Body of pancreas (tissue), 4 donors: ENCODE measurements around the gene STEAP1B. TPM values are rescaled to one million over a fixed set of nuclear protein-coding genes. Genes with fewer than 3 reads are reported as not detected.
A peak's percentile ranks its signal among the peaks of the same experiment; 100 is the strongest.
"Not testable (repeated sequence)": the region's sequence is repeated elsewhere in the genome, so short reads cannot be mapped to it uniquely, and the experiment has no call there.

ENCODE experiments used
- ATAC-seq: fragments of 150-250 bp; one replicate; pipeline ENCODE4 v1.9.1; 2016
- DNase-seq, 4 donors: peaks; one replicate each; pipeline ENCODE4 v3.0.0-alpha.2; 2019
- H3K27ac ChIP-seq, 4 donors: fragments of 200-600 bp; sonication (generic); 1 replicate in 3 of 4; 2 replicates in 1 of 4; pipeline versions ENCODE4 v1.5.1 to v1.6.1; 2016 to 2019; ENCODE audit warnings: mild to moderate bottlenecking in 1 of 4, mixed read lengths in 1 of 4, moderate library complexity in 1 of 4
- H3K27me3 ChIP-seq, 2 donors: fragments of 200-600 bp; sonication (generic); one replicate each; pipeline ENCODE4 v1.6.0; 2016; ENCODE audit warnings: mild to moderate bottlenecking in 1 of 2
- H3K36me3 ChIP-seq, 2 donors: fragments of 200-600 bp; sonication (generic); replicated peaks in 1 of 2; 2 replicates each; pipeline ENCODE4 v1.5.1; 2016; ENCODE audit warnings: low read depth in 2 of 2; ENCODE audit not compliant: insufficient read depth in 1 of 2
- H3K4me1 ChIP-seq: fragments of 200-600 bp; sonication (generic); one replicate; pipeline ENCODE4 v1.6.0; 2016
- H3K4me3 ChIP-seq, 2 donors: fragments of 200-600 bp; sonication (generic); 1 replicate in 1 of 2; 2 replicates in 1 of 2; pipeline ENCODE4 v1.5.1; 2016 to 2019
- H3K9me3 ChIP-seq, 3 donors: fragments of 200-600 bp; sonication (generic); 1 replicate in 2 of 3; 2 replicates in 1 of 3; pipeline ENCODE4 v1.5.1; 2016
- CTCF ChIP-seq, 7 experiments: fragments of 450-650 bp in 4 of 7; fragments of 200-600 bp in 3 of 7; sonication (generic) in 3 of 7; IDR thresholded peaks; one replicate each; pipeline ENCODE4 v1.5.1; 2016 to 2019; ENCODE audit warnings: antibody characterized with exemption in 7 of 7
- POLR2A ChIP-seq, 3 donors: fragments of 450-650 bp; IDR thresholded peaks; one replicate each; pipeline ENCODE4 v1.6.1; 2016; ENCODE audit warnings: antibody characterized with exemption in 3 of 3, mild to moderate bottlenecking in 2 of 3
- WGBS, 2 donors: methylation state at CpG; one replicate each; pipeline ENCODE4 v1.1.5; 2017; 5-methylcytosine and 5-hydroxymethylcytosine counted together
- intact Hi-C: fragments of 100-400 bp; cut with DNase I; formaldehyde crosslinking; loops from one replicate; pipeline ENCODE4 v1.15.1; 2023
- total RNA-seq, 2 donors: library from RNA; depleted of rRNA; stranded (reverse); fragments of >200 nt; gene quantifications; one replicate each; pipeline ENCODE4 v1.1.0, GENCODE V29; 2016

STEAP1B gene
- total RNA-seq, 2 donors from 2014 or later, result 1.3 TPM; not detected in 1

- H3K9me3 ChIP-seq, intact Hi-C loops, ATAC-seq, H3K4me3 ChIP-seq, H3K36me3 ChIP-seq, H3K27ac ChIP-seq, H3K27me3 ChIP-seq, DNase-seq, H3K4me1 ChIP-seq: not testable (repeated sequence)
- TF ChIP-seq CTCF (IDR thresholded peaks at IDR 0.05), result peak in 6 of 7 experiments; percentile 26 to 61 (median 38)
- WGBS, 2 donors, result 9 to 15% methylated on average over 4 of the region's 4 CpGs
Observed at GRCh38 chr7:22501336-22501735, 1.3 kb upstream of the STEAP1B start.

GRCh38 chr7:22499044-22499443 lies 944 bp downstream of the STEAP1B start:
- no peaks in the 10 kb centered on the region for H3K36me3 ChIP-seq
- DNase-seq (no peak), ATAC-seq (no peak)
- intact Hi-C loops, result no loop called here
- no peak overlapping the region for H3K4me3 ChIP-seq
- 95 to 96% methylated on average over 5 of the region's 5 CpGs for WGBS, 2 donors
- no peak for TF ChIP-seq POLR2A (IDR thresholded peaks at IDR 0.05)
- no peak for TF ChIP-seq CTCF (IDR thresholded peaks at IDR 0.05)
- H3K4me1 ChIP-seq, result peaks cover 6% of the 10 kb centered on the region
- no peaks in the 10 kb centered on the region for H3K9me3 ChIP-seq
- no peaks in the 10 kb centered on the region for H3K27me3 ChIP-seq
- H3K27ac ChIP-seq, result no peak overlapping the region

GRCh38 chr7:22496912-22497311 lies 3.1 kb downstream of the STEAP1B start:
- H3K4me3 ChIP-seq, H3K4me1 ChIP-seq, H3K9me3 ChIP-seq, H3K27me3 ChIP-seq, DNase-seq, H3K36me3 ChIP-seq, H3K27ac ChIP-seq, intact Hi-C loops, ATAC-seq: not testable (repeated sequence)
- WGBS, 2 donors, result 41 to 73% methylated on average over 2 of the region's 2 CpGs

GRCh38 chr7:22496296-22496888 lies 3.6 kb downstream of the STEAP1B start:
- H3K27me3 ChIP-seq, H3K9me3 ChIP-seq, H3K4me1 ChIP-seq, DNase-seq, intact Hi-C loops, H3K27ac ChIP-seq, ATAC-seq, H3K36me3 ChIP-seq, H3K4me3 ChIP-seq: not testable (repeated sequence)
- WGBS, 2 donors, result 75% methylated on average over 6 of the region's 6 CpGs

- intact Hi-C loops, H3K4me3 ChIP-seq, H3K9me3 ChIP-seq, H3K27me3 ChIP-seq, ATAC-seq, H3K27ac ChIP-seq, H3K4me1 ChIP-seq, H3K36me3 ChIP-seq, DNase-seq: not testable (repeated sequence)
- 77 to 93% methylated on average over 4 of the region's 4 CpGs for WGBS, 2 donors
Observed at GRCh38 chr7:22493160-22493925, 6.6 kb downstream of the STEAP1B start.

GRCh38 chr7:22488643-22489462 lies 11.1 kb downstream of the STEAP1B start:
- Histone ChIP-seq H3K4me3 (no peak overlapping the region), H3K27ac (no peak overlapping the region), H3K9me3 (no peaks in the 10 kb centered on the region), H3K27me3 (no peaks in the 10 kb centered on the region), H3K4me1 (no peaks in the 10 kb centered on the region), H3K36me3 (no peaks in the 10 kb centered on the region)
- 16 to 19% methylated on average over 10 of the region's 10 CpGs for WGBS, 2 donors
- ATAC-seq, result peak; percentile 85
- peak; percentile 84 to 93 (median 88) for TF ChIP-seq CTCF (IDR thresholded peaks at IDR 0.05)
- TF ChIP-seq POLR2A (IDR thresholded peaks at IDR 0.05), result no peak
- peak; percentile 73 to 81 (median 76) for DNase-seq
- intact Hi-C loops, result loop anchor here (5.0 kb wide), 1 partner anchor 382 kb away; no protein-coding TSS in a partner anchor
